Activated naive CD8-positive, alpha-beta T cell treated with anti-CD3 and anti-CD28 coated beads for 36 hours (primary cell): ENCODE measurements around the gene DUS4L. TPM values are rescaled to one million over a fixed set of nuclear protein-coding genes. Genes with fewer than 3 reads are reported as not detected.

Experiments used
- DNase-seq: peaks from one replicate; pipeline ENCODE4 v3.0.0; 2021
- H3K27ac Mint-ChIP-seq: one replicate; pipeline ENCODE4 v1.8.0; 2022; ENCODE audit warnings: mild to moderate bottlenecking, moderate library complexity, mixed read lengths
- H3K27me3 Mint-ChIP-seq: one replicate; pipeline ENCODE4 v1.8.0; 2022; ENCODE audit warnings: mild to moderate bottlenecking, mixed read lengths
- H3K36me3 Mint-ChIP-seq: one replicate; pipeline ENCODE4 v1.8.0; 2021; ENCODE audit warnings: mild to moderate bottlenecking, mixed read lengths
- H3K4me1 Mint-ChIP-seq: one replicate; pipeline ENCODE4 v1.8.0; 2021; ENCODE audit warnings: mixed read lengths
- H3K4me3 Mint-ChIP-seq: one replicate; pipeline ENCODE4 v1.8.0; 2022; ENCODE audit warnings: mild to moderate bottlenecking, moderate library complexity, mixed read lengths
- H3K9me3 Mint-ChIP-seq: one replicate; pipeline ENCODE4 v1.8.0; 2022; ENCODE audit warnings: mixed read lengths
- total RNA-seq, 2 experiments: library from RNA; stranded (reverse); gene quantifications; one replicate each; pipeline ENCODE4 v1.2.3, GENCODE V29; 2021

DUS4L gene
- total RNA-seq, 2 experiments from 2014 or later = 14.5 to 15.3 TPM

DNA sequence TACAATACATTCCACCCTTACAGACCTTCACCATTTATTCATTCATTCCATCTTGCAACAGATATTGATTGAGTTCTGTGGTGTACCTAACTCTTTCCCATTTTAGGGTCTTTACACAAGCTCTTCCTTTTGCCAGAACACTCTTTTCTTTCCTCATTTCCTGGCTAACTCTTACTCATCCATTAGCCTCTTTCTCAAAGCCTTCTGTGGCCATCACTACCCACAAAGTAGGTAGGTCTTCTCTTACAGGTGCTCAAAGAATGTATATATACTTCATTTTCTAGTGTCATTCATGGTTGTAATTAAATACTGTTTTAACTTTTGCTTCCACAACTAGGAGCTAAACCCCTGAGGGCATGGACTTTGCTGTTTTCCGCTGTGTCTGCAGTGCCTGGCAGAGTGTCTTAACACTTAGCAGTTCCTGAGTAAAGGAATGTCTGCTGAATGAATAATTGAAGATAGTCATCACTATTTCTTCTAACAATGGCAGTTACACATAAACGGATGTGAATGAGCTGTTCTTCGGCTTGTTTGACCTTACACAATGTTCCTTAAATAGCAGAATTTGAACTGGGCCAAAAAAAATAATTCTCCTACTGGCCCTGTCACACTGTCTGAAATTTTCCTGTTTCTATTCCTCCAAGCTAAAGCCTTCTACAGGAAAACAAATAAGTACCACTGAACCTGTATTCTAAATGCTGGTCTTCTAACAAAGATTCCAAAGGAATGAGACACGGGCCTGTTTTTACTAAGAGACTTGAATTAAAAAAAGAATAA lies 31.4 kb downstream of the DUS4L start:
- H3K27me3 Mint-ChIP-seq = no peaks in the 10 kb centered on the region
- peaks cover 3% of the 10 kb centered on the region for H3K4me1 Mint-ChIP-seq
- H3K4me3 Mint-ChIP-seq = no peak overlapping the region
- H3K27ac Mint-ChIP-seq = no peak overlapping the region
- no peaks in the 10 kb centered on the region for H3K9me3 Mint-ChIP-seq
- H3K36me3 Mint-ChIP-seq = no peaks in the 10 kb centered on the region
- DNase-seq = no peak

DNA sequence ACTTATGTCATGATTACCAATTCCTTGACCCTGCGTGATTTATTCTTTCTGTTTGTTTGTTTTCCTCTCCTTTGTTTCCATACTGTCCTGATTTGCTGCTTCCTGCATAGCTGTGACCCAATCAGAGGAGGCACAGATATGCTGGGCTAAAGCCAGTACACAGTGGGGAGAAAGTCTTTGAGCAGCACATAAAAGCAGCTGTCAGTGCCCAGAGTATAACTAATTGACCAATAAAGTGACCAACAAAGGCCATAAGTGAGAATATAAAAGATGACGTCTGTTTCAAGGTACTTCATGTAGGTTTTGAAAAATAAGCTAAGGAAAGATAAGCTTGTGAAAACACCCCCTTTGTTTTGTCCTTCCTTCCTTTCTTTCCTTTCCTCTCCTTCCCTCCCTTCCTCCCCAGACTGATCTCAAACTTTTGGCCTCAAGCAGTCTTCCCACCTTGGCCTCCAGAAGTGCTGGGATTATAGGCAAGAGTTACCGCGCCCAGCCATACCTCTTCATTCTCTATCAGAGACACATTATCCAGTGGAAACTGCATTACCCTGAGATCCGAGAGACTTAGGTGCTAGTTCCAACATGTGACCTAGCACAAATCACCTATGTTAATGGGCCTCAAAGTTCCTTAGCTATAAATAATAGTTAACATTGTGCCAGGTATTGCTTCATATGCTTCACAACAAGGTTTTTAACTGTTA lies 33.3 kb downstream of the DUS4L start:
- H3K27ac Mint-ChIP-seq = no peak overlapping the region
- no peaks in the 10 kb centered on the region for H3K36me3 Mint-ChIP-seq
- no peaks in the 10 kb centered on the region for H3K9me3 Mint-ChIP-seq
- no peak for DNase-seq
- H3K4me1 Mint-ChIP-seq = peaks cover 3% of the 10 kb centered on the region
- H3K27me3 Mint-ChIP-seq = no peaks in the 10 kb centered on the region
- no peak overlapping the region for H3K4me3 Mint-ChIP-seq

DNA sequence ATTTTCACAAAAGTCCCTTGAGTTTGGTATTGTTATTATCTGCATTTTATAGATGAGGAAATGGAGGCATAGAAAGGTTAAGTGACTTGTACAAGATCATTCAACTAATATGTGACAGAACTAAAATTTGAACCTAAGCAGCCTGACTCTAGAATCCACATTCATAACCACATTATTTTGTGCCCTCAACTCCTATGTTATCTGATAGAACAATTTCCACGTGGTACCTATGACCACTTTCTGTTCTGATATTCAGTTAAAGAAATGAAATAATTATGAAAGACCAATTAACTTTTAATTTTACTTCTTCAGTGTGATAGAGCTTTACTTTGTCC lies 33.8 kb downstream of the DUS4L start:
- no peak overlapping the region for H3K27ac Mint-ChIP-seq
- H3K9me3 Mint-ChIP-seq = no peaks in the 10 kb centered on the region
- no peaks in the 10 kb centered on the region for H3K36me3 Mint-ChIP-seq
- H3K4me1 Mint-ChIP-seq = peaks cover 3% of the 10 kb centered on the region
- DNase-seq = no peak
- no peak overlapping the region for H3K4me3 Mint-ChIP-seq
- H3K27me3 Mint-ChIP-seq = no peaks in the 10 kb centered on the region

DNA sequence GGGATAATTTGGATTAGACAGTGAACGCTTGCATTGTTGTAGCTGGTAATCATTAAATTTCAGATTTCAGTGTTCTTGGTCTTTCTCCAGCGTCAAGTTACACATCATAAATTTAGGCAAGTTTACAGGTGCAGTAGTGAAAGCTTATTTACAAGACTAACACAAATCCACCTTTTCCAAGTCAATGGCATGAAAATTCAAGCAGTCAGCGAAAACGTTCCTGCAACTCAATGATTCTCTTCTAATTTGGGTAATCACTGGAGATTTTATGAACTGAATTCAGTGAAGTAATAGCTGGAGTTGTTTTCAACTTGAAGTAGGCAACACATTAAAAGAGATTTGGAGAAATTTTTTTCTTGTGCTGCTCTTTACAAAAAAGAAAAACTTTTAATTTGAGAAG lies 34.2 kb downstream of the DUS4L start:
- Mint-ChIP-seq H3K27ac (no peak overlapping the region), H3K27me3 (no peaks in the 10 kb centered on the region), H3K4me1 (peaks cover 3% of the 10 kb centered on the region), H3K4me3 (no peak overlapping the region), H3K9me3 (no peaks in the 10 kb centered on the region), H3K36me3 (no peaks in the 10 kb centered on the region)
- no peak for DNase-seq

DNA sequence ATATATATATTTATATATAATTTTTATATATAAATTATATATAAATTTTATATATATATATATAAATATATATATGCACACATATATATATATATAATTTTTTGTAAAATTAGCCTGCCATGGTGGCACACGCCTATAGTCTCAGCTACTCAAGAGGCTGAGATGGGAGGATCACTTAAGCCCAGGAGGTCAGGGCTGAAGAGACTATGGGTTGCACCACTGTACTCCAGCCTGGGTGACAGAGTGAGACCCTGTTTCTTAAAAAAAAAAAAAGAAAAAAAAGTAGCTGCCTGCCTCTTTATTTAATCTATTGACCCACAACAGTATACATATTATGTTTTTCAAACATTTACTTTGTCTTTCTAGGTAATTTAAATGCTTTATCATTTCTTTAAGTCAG lies 35.5 kb downstream of the DUS4L start:
- H3K9me3 Mint-ChIP-seq = no peaks in the 10 kb centered on the region
- no peak overlapping the region for H3K27ac Mint-ChIP-seq
- no peaks in the 10 kb centered on the region for H3K27me3 Mint-ChIP-seq
- H3K36me3 Mint-ChIP-seq = peaks cover 2% of the 10 kb centered on the region
- H3K4me1 Mint-ChIP-seq = no peaks in the 10 kb centered on the region
- no peak overlapping the region for H3K4me3 Mint-ChIP-seq
- DNase-seq = no peak

DNA sequence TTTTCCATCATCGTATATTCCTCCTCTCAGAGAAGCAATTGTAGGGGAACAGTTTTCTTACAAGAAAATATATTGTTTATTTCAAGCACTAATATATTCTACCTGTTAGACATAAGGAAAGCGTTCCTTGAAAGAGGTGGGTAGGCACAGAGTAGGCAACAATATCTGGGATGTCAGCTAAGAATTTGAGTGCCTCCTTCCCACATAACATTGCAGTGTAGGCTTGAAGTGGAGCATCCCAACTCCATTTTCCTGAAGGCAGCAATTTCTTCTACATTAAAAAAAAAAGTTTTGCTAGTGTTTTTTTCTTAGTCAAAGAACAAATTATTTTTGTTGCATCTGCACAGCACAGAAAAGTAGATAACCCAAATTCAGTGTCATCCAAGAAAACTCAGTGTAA lies 37.0 kb downstream of the DUS4L start:
- Mint-ChIP-seq H3K36me3 (peaks cover 2% of the 10 kb centered on the region), H3K27me3 (no peaks in the 10 kb centered on the region), H3K4me3 (no peak overlapping the region), H3K9me3 (no peaks in the 10 kb centered on the region), H3K27ac (no peak overlapping the region), H3K4me1 (no peaks in the 10 kb centered on the region)
- DNase-seq = no peak

DNA sequence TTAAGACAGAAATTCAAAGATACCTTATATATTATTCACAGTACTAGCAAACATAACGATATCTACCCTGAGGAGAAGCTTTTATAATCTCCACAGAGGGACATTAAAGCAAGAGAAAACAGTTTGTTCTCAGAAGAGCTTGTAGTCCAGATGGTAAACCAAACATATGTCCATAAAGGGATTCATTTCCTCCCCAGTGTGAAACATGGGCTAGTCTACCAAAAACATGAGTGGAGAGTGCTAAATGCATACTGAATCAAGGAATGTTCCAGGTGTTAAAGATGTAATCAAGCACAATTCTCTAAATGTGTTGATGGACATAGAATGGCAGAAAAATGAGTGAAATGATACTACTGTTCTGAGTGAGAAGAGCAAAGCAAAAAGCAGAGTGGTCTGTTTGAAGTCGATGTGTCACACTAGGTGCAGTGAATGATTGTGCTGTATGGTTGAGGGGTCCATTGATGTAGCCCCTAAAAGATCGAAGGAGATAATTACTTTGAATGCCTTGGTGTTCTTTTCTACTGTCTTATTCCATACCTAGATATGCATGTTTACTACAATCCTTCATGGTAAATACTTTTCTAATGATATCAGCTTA lies 41.5 kb downstream of the DUS4L start:
- Mint-ChIP-seq H3K36me3 (peaks cover 2% of the 10 kb centered on the region), H3K27me3 (no peaks in the 10 kb centered on the region), H3K9me3 (no peaks in the 10 kb centered on the region), H3K4me3 (no peak overlapping the region), H3K4me1 (no peaks in the 10 kb centered on the region), H3K27ac (no peak overlapping the region)
- DNase-seq = no peak

DNA sequence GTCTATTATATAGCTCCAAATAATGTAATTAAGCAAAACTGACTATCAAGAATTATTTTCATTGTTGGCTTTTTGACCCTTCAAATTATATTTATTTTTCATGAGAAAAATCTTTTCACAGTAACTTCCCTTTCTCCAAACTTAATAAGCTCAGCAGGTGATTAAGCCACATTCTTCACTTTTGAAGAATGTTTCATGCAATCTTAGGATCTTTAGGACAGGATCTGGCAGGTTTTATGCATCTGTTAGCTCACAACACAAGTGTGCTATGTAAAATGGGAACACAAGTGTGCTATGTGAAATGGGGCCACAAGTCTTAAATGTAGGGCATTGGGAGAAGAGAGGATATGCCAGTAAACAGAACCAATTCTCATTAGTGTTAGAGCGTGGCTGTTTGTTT lies 42.5 kb downstream of the DUS4L start:
- Mint-ChIP-seq H3K4me1 (no peaks in the 10 kb centered on the region), H3K36me3 (peaks cover 2% of the 10 kb centered on the region), H3K4me3 (no peak overlapping the region), H3K27me3 (no peaks in the 10 kb centered on the region), H3K9me3 (no peaks in the 10 kb centered on the region), H3K27ac (no peak overlapping the region)
- no peak for DNase-seq

DNA sequence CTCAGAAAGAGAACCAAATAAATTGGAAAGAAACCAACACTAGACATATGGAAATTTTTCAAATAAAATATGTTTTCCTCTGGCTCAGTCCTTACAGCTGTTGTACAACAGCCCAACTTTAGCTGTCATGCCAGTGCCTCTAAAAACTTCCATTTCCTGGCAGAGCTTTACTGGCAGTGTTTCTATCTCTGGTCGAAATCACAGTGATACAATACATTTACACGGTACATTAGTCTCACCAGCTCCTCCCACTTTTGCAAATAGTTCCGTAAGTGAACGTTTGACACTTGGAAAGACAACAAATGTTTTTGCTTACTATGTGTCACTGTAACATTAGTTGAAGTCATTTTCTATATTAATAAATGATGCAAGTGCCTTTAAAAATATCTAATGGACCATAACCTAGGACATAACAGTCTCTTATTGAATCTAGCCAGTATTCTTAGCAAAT lies 46.1 kb downstream of the DUS4L start:
- H3K9me3 Mint-ChIP-seq = no peaks in the 10 kb centered on the region
- H3K4me3 Mint-ChIP-seq = no peak overlapping the region
- DNase-seq = no peak
- H3K4me1 Mint-ChIP-seq = peaks cover under 1% of the 10 kb centered on the region
- peaks cover under 1% of the 10 kb centered on the region for H3K36me3 Mint-ChIP-seq
- no peak overlapping the region for H3K27ac Mint-ChIP-seq
- no peaks in the 10 kb centered on the region for H3K27me3 Mint-ChIP-seq

DNA sequence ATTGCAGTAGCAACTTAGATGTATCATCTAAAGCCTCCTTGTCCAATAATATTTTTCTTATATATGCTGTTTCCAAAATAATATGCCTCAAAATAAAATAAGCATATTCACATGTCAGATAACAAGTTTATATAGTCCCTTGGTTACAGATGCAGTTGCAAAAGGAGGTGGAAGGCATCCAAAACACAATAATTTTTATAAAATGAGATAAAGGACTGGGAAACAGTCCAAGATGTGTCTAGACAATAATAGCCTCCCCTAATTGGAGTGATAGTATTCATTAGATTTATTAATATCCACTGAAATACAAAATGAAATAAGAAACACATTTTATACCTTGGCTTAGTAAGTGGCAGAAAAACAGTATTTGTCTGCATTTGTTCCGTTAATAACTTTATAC lies 46.6 kb downstream of the DUS4L start:
- no peak for DNase-seq
- Mint-ChIP-seq H3K4me3 (no peak overlapping the region), H3K4me1 (peaks cover 2% of the 10 kb centered on the region), H3K36me3 (peaks cover 4% of the 10 kb centered on the region), H3K9me3 (no peaks in the 10 kb centered on the region), H3K27ac (no peak overlapping the region), H3K27me3 (no peaks in the 10 kb centered on the region)

DNA sequence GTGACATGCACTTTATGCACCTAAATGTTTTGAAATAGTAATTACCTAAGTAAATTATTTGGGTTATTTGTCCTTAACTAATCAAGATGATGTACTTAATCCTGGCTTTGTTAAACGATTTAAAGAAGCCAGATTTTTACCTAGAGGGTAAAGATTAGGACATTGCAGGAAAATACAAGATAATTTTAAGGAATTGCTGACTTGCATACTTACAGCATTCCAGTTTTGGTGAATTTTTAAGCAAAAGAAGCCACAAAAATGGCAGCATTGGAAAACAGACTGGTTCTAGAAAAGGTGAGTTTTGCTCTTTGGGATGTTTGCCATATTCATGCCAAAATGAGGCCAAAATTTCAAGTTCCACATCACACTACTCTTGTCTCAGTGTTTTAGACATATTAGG lies 49.7 kb downstream of the DUS4L start:
- no peak for DNase-seq
- Mint-ChIP-seq H3K9me3 (no peaks in the 10 kb centered on the region), H3K4me3 (no peak overlapping the region), H3K4me1 (peaks cover 2% of the 10 kb centered on the region), H3K36me3 (peaks cover 7% of the 10 kb centered on the region), H3K27ac (no peak overlapping the region), H3K27me3 (no peaks in the 10 kb centered on the region)

DNA sequence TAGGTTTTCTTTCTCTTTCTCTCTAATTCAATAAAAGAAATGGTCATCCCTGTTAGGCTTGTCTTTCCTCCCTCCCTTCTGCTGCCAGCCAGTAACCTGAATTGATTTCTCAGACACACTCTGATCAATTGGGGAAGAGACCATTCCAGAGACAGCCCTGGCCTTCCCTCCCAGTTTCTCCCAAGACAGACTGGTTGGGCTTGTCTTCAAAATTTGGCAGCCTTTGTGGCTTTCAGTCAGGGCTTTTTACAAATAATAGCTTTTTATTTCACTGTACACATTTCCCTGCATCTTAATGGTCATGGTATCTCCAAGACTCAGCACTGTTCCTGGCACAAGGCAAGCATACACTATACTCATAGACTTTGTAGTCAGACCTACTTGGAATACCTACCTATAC lies 50.2 kb downstream of the DUS4L start:
- Mint-ChIP-seq H3K4me1 (peaks cover 2% of the 10 kb centered on the region), H3K36me3 (peaks cover 7% of the 10 kb centered on the region), H3K27me3 (no peaks in the 10 kb centered on the region), H3K4me3 (no peak overlapping the region), H3K9me3 (no peaks in the 10 kb centered on the region), H3K27ac (no peak overlapping the region)
- DNase-seq = no peak

DNA sequence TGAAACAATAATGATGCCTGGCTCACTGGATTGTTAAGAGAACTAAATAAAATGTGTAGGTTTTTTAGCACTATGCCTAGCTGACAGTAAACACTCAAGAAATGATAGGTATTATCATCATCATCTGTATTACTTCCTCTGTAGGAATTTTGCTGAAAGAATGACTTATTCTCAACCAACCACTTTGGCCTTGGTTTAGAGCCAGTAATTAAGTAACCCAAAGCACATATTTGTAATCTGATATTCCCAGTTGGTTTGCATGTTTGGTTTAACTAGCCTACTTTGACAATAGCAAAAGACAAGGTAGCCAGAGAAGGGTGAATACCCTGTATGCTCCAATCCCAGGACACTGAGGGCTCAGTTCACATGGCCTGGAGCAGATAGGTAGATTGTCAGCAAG lies 50.7 kb downstream of the DUS4L start:
- Mint-ChIP-seq H3K9me3 (no peaks in the 10 kb centered on the region), H3K27me3 (no peaks in the 10 kb centered on the region)

DNA sequence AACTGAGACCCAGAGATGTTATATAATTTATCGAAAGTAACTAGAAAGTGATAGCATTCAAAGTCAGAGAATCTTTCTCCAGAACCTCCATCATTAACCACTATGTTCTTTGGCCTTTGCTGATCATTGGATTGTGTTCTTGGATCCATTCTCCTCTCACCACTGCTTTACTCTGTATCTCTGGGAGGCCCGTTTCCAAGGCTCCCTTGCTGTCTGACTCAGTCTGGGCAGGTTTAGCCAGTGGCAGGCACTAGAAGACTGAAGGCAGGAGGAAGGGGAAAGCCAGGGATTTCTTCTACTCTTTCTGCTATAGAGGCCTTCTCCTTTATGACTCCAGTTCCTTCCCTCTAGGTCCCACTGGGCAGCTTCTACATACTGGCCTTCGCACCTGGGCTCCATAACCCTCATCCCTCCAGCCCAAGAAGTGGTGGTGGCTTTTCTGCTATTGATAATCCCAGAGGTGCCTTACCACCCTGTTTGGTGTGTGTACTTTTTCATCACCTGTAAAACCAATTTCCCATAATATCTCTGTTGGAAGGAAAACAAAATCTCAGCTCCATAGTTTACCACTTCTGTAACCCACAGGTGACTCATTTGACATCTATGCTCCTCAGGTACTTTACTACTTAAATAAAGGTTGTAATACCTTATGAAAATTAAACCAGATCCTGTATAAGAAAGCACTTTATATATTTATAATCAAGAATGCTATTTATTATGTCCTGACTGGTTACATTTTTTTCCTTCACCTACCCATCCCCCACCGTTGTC lies 52.3 kb downstream of the DUS4L start:
- DNase-seq = no peak
- Mint-ChIP-seq H3K4me1 (peaks cover 2% of the 10 kb centered on the region), H3K4me3 (no peak overlapping the region), H3K27me3 (no peaks in the 10 kb centered on the region), H3K9me3 (no peaks in the 10 kb centered on the region), H3K27ac (no peak overlapping the region), H3K36me3 (peaks cover 7% of the 10 kb centered on the region)

More for the DNA sequence above, 50.7 kb downstream of the DUS4L start:
- Mint-ChIP-seq H3K4me1 (peaks cover 2% of the 10 kb centered on the region), H3K4me3 (no peak overlapping the region), H3K36me3 (peaks cover 7% of the 10 kb centered on the region), H3K27ac (no peak overlapping the region)
- DNase-seq = no peak

DNA sequence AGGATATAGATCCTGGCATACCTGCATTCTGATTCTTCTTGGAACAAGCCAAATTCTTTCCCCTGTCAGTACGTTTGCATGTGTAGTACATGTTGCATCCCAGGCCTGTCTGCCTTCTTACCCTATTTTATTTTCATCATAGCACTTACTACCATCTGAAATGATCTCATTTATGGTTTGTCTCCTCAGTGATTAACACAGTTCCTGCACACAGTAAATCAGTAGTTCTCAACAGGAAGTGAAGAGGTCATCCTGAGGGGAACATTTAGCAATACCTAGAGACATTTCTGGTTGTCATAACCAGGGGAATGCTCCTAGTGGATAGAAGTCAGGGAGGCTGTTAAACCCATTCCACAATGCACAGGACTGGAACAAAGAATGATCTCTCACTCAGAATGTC lies 58.7 kb downstream of the DUS4L start:
- Mint-ChIP-seq H3K27me3 (no peaks in the 10 kb centered on the region), H3K4me3 (no peak overlapping the region), H3K4me1 (no peaks in the 10 kb centered on the region), H3K27ac (no peak overlapping the region), H3K36me3 (peaks cover 2% of the 10 kb centered on the region), H3K9me3 (no peaks in the 10 kb centered on the region)
- DNase-seq = no peak
